ENCODE measurements around the gene DPCD.

Gene DPCD

GRCh38 chr10:101565936-101566332 lies 22.2 kb upstream of the DPCD start:
- Histone ChIP-seq H3K79me2 (ENCODE audit: insufficient read depth, low read depth) (no peaks in the 10 kb centered on the region), H3K4me1 (ENCODE audit: low read depth, poor library complexity, severe bottlenecking) (peaks cover 4% of the 10 kb centered on the region), H2AFZ (ENCODE audit: low read depth) (no peak overlapping the region), H3K4me2 (no peak overlapping the region), H4K20me1 (ENCODE audit: insufficient read depth) (no peaks in the 10 kb centered on the region), H3K27me3 (ENCODE audit: insufficient read depth, low read depth) (no peaks in the 10 kb centered on the region), H3K27ac (no peak overlapping the region), H3K4me3 (IDR thresholded peaks at IDR 0.05; ENCODE audit: insufficient read depth, low read depth, low read length) (no peak overlapping the region), H3K9ac (no peak overlapping the region), H3K36me3 (ENCODE audit: insufficient read depth) (no peaks in the 10 kb centered on the region)
- TF ChIP-seq CTCF (conservative IDR thresholded peaks at IDR 0.05; ENCODE audit: low read depth, low read length): no peak

GRCh38 chr10:101566333-101567164 lies 21.6 kb upstream of the DPCD start:
- Histone ChIP-seq H3K27me3 (ENCODE audit: insufficient read depth, low read depth) (no peaks in the 10 kb centered on the region), H3K4me3 (IDR thresholded peaks at IDR 0.05; ENCODE audit: insufficient read depth, low read depth, low read length) (no peak overlapping the region), H3K4me2 (no peak overlapping the region), H3K79me2 (ENCODE audit: insufficient read depth, low read depth) (no peaks in the 10 kb centered on the region), H2AFZ (ENCODE audit: low read depth) (no peak overlapping the region), H3K36me3 (ENCODE audit: insufficient read depth) (no peaks in the 10 kb centered on the region), H3K9ac (no peak overlapping the region), H4K20me1 (ENCODE audit: insufficient read depth) (no peaks in the 10 kb centered on the region), H3K4me1 (ENCODE audit: low read depth, poor library complexity, severe bottlenecking) (peaks cover 4% of the 10 kb centered on the region), H3K27ac (no peak overlapping the region)
- no peak for TF ChIP-seq CTCF (conservative IDR thresholded peaks at IDR 0.05; ENCODE audit: low read depth, low read length)

DNA sequence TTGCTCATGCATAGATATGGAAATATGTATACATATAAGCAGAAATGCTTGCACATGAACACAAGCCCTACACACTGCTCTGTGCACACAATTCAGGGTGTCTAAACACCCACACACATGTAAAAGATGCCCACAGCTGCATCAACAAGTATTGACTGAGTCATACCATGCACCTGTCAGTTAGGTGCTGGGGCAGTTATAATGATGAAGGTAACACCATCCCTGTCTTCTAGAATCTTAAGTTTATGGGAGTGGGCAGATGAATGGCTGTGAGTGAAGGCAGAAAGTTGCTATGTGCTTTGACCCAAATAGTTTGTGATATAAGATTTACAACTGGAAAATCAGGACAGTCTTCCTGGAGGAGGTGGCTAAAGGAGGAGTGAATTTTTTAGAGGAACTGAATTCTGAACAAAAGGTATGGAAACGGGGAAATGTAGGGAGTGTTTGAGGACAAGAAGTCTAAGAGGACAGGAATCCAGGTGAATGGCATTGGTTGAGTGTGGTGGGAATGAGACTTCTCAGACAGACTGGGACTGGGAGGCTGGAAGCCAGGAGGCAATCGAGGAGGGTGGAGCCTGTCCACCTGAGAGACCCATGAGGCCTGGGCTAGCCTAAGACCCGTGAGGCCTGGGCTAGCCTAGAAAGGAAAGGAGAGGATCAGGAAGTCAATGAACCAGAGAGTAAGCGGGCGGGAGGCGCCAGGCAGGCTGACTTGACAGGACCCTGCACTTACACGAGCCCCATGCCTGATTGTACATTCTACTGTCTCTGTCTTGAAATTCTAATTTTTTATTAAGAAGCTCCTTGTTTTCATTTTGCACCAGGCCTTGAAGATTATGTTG lies 20.7 kb upstream of the DPCD start:
- no peaks in the 10 kb centered on the region for H3K36me3 ChIP-seq (ENCODE audit: insufficient read depth)
- no peak overlapping the region for H3K4me3 ChIP-seq (IDR thresholded peaks at IDR 0.05; ENCODE audit: insufficient read depth, low read depth, low read length)

More for the DNA sequence above, 20.7 kb upstream of the DPCD start:
- Histone ChIP-seq H3K27me3 (ENCODE audit: insufficient read depth, low read depth) (no peaks in the 10 kb centered on the region), H3K79me2 (ENCODE audit: insufficient read depth, low read depth) (no peaks in the 10 kb centered on the region), H3K4me1 (ENCODE audit: low read depth, poor library complexity, severe bottlenecking) (peaks cover 4% of the 10 kb centered on the region), H2AFZ (ENCODE audit: low read depth) (no peak overlapping the region), H3K27ac (no peak overlapping the region), H3K9ac (no peak overlapping the region), H3K4me2 (no peak overlapping the region), H4K20me1 (ENCODE audit: insufficient read depth) (no peaks in the 10 kb centered on the region)
- TF ChIP-seq CTCF (conservative IDR thresholded peaks at IDR 0.05; ENCODE audit: low read depth, low read length): no peak
